B cell (primary cell): ENCODE measurements around the gene OSBPL5.

Experiments used
- EZH2 ChIP-seq: IDR thresholded peaks from 2 replicates; pipeline ENCODE4 v1.6.1; 2012; ENCODE audit warnings: borderline replicate concordance, low read depth, mild to moderate bottlenecking, moderate library complexity, low read length; ENCODE audit not compliant: insufficient read depth, poor library complexity, severe bottlenecking
- TF ChIP-seq, protein P1 (sequence below): fragments of 200-600 bp; IDR thresholded peaks from one replicate; pipeline ENCODE4 v1.8.0; 2022; ENCODE audit warnings: antibody characterized with exemption, mild to moderate bottlenecking

DNA sequence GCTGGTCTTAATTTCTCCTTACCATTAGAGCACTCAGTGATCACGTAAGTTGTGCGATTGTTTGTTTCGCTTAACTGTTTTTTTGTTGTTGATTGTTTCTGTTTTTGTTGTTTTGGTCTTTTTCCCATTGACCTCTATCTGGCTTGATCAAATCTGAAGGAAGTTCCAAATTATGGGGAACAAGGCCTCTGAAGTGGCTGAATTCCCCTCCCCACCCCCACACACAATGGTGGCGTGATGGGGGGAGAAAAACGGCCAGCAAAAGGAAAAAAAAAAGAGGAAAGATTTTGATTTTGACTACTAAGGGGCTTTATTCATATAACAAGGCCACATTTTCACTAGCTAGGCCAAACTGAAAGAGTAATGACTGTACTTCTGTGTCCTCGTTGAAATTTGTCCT, 53.6 kb downstream of the OSBPL5 start:
- TF ChIP-seq, protein P1, sequence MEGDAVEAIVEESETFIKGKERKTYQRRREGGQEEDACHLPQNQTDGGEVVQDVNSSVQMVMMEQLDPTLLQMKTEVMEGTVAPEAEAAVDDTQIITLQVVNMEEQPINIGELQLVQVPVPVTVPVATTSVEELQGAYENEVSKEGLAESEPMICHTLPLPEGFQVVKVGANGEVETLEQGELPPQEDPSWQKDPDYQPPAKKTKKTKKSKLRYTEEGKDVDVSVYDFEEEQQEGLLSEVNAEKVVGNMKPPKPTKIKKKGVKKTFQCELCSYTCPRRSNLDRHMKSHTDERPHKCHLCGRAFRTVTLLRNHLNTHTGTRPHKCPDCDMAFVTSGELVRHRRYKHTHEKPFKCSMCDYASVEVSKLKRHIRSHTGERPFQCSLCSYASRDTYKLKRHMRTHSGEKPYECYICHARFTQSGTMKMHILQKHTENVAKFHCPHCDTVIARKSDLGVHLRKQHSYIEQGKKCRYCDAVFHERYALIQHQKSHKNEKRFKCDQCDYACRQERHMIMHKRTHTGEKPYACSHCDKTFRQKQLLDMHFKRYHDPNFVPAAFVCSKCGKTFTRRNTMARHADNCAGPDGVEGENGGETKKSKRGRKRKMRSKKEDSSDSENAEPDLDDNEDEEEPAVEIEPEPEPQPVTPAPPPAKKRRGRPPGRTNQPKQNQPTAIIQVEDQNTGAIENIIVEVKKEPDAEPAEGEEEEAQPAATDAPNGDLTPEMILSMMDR: no peak
- no peak for TF ChIP-seq EZH2
